Activated naive CD8-positive, alpha-beta T cell treated with anti-CD3 and anti-CD28 coated beads, Interleukin-2, amount 50 U/mL, for 16 hours (primary cell): Measurements from ENCODE around the gene IRF2BPL.

Source experiments
- DNase-seq: peaks from one replicate; pipeline ENCODE4 v3.0.0-alpha.2; 2020; ENCODE audit warnings: low read depth, low spot score

IRF2BPL gene

GRCh38 chr14:76986231-76986565 lies 42.3 kb downstream of the IRF2BPL start:
- no peak for DNase-seq

- DNase-seq, result no peak
These were observed 42.8 kb downstream of the IRF2BPL start for GRCh38 chr14:76985540-76986230.

GRCh38 chr14:76984787-76985375 lies 43.6 kb downstream of the IRF2BPL start:
- DNase-seq, result no peak

- DNase-seq, result no peak
These were observed 44.2 kb downstream of the IRF2BPL start for GRCh38 chr14:76984297-76984696.

GRCh38 chr14:76981670-76982069 lies 46.8 kb downstream of the IRF2BPL start:
- DNase-seq, result no peak

GRCh38 chr14:76977793-76978720 lies 50.5 kb downstream of the IRF2BPL start:
- DNase-seq, result peak; percentile 72

GRCh38 chr14:76976240-76977005 lies 52.1 kb downstream of the IRF2BPL start:
- DNase-seq, result no peak

GRCh38 chr14:76975812-76976211 lies 52.7 kb downstream of the IRF2BPL start:
- no peak for DNase-seq

GRCh38 chr14:76975051-76975450 lies 53.5 kb downstream of the IRF2BPL start:
- DNase-seq, result no peak
